IMR-90 (cell line): Measurements from ENCODE around the gene SRCIN1. TPM values are rescaled to one million over a fixed set of nuclear protein-coding genes. Genes with fewer than 3 reads are reported as not detected.
"Not testable (repeated sequence)": the region's sequence is repeated elsewhere in the genome, so short reads cannot be mapped to it uniquely, and the experiment has no call there.

ENCODE experiments used
- ATAC-seq: fragments of 200-7000 bp; cut with Tn5 transposase; 2 replicates; pipeline ENCODE4 v1.9.1; 2020; ENCODE audit warnings: low read depth, mild to moderate bottlenecking, moderate library complexity
- BruUV-seq: library from RNA; stranded (reverse); fragments of 400-500 nt; replicated peaks from 2 replicates; lab custom pipeline; 2021; lab: Mats Ljungman, UMichigan
- CTCF ChIA-PET: fragments of 300-600 bp; formaldehyde crosslinking; extraction: SDS; loops from one replicate; lab custom pipeline; 2021; ENCODE audit warnings: antibody characterized with exemption; lab: Yijun Ruan, JAX
- POLR2A ChIA-PET: fragments of 300-600 bp; sonication (Branson Sonifier 250); formaldehyde crosslinking; loops from one replicate; lab custom pipeline; 2022; ENCODE audit warnings: antibody characterized with exemption; ENCODE audit not compliant: unreplicated experiment; lab: Charles Lee
- DNase-seq: peaks from one replicate; pipeline ENCODE4 v3.0.0; 2013
- H2AFZ ChIP-seq: replicated peaks from 2 replicates; pipeline ENCODE3; 2013; ENCODE audit warnings: low read length, mild to moderate bottlenecking; ENCODE audit not compliant: poor library complexity
- H2AK5ac ChIP-seq: 2 replicates; pipeline ENCODE4 v1.6.1; 2013; ENCODE audit warnings: low read depth, low read length, inconsistent platforms
- H2AK9ac ChIP-seq: replicated peaks from 2 replicates; pipeline ENCODE3; 2013; ENCODE audit warnings: mild to moderate bottlenecking, low read depth, low read length, moderate library complexity; ENCODE audit not compliant: poor library complexity
- H2BK120ac ChIP-seq: 2 replicates; pipeline ENCODE4 v1.6.1; 2013; ENCODE audit warnings: low read depth, low read length, inconsistent platforms
- H2BK15ac ChIP-seq: 3 replicates; pipeline ENCODE4 v1.6.1; 2013; ENCODE audit warnings: low read depth, low read length, inconsistent platforms
- H2BK20ac ChIP-seq: 2 replicates; pipeline ENCODE4 v1.6.1; 2013; ENCODE audit warnings: low read depth, mild to moderate bottlenecking, inconsistent platforms, low read length, moderate library complexity
- H2BK5ac ChIP-seq: 2 replicates; pipeline ENCODE4 v1.6.1; 2013; ENCODE audit warnings: mild to moderate bottlenecking, low read depth, low read length, inconsistent platforms; ENCODE audit not compliant: poor library complexity, severe bottlenecking
- H3K14ac ChIP-seq: replicated peaks from 2 replicates; pipeline ENCODE4 v1.6.1; 2013; ENCODE audit warnings: low read depth, low read length, inconsistent platforms
- H3K18ac ChIP-seq: 2 replicates; pipeline ENCODE4 v1.6.1; 2013; ENCODE audit warnings: low read depth, low read length, control low read depth
- H3K23ac ChIP-seq: 2 replicates; pipeline ENCODE4 v1.6.1; 2013; ENCODE audit warnings: low read depth, low read length, inconsistent platforms
- H3K27ac ChIP-seq: 2 replicates; pipeline ENCODE4 v1.5.1; 2013; ENCODE audit warnings: mild to moderate bottlenecking, control low read depth, low read length; ENCODE audit not compliant: insufficient read depth
- H3K27me3 ChIP-seq: 2 replicates; pipeline ENCODE4 v1.6.1; 2013; ENCODE audit warnings: low read length; ENCODE audit not compliant: control insufficient read depth, insufficient read depth
- H3K36me3 ChIP-seq: 2 replicates; pipeline ENCODE4 v1.6.1; 2013; ENCODE audit warnings: low read length, mixed read lengths; ENCODE audit not compliant: control insufficient read depth, insufficient read depth
- H3K4ac ChIP-seq: 2 replicates; pipeline ENCODE4 v1.6.1; 2013; ENCODE audit warnings: low read depth, low read length, inconsistent platforms
- H3K4me1 ChIP-seq: 2 replicates; pipeline ENCODE4 v1.6.1; 2013; ENCODE audit warnings: low read length, mixed read lengths; ENCODE audit not compliant: control insufficient read depth, insufficient read depth
- H3K4me2 ChIP-seq: 2 replicates; pipeline ENCODE4 v1.6.1; 2013; ENCODE audit warnings: low read depth, mild to moderate bottlenecking, control low read depth, low read length, moderate library complexity
- H3K4me3 ChIP-seq: 2 replicates; pipeline ENCODE4 v1.5.1; 2013; ENCODE audit warnings: low read depth, mild to moderate bottlenecking, control low read depth, low read length, moderate library complexity; ENCODE audit not compliant: insufficient read depth
- H3K56ac ChIP-seq: 2 replicates; pipeline ENCODE4 v1.6.1; 2013; ENCODE audit warnings: low read length, inconsistent platforms; ENCODE audit not compliant: insufficient read depth; ENCODE audit errors: extremely low read depth
- H3K79me1 ChIP-seq, 2 experiments: 2 replicates each; pipeline ENCODE4 v1.6.1; 2013; ENCODE audit warnings: low read length in 2 of 2, inconsistent platforms in 1 of 2, low read depth in 1 of 2
- H3K9ac ChIP-seq: 2 replicates; pipeline ENCODE4 v1.6.1; 2013; ENCODE audit warnings: low read depth, low read length, control low read depth
- H3K9me1 ChIP-seq: 2 replicates; pipeline ENCODE4 v1.6.1; 2013; ENCODE audit warnings: low read length, inconsistent platforms; ENCODE audit not compliant: insufficient read depth
- H3K9me3 ChIP-seq: 2 replicates; pipeline ENCODE4 v1.6.1; 2013; ENCODE audit warnings: low read length; ENCODE audit not compliant: control insufficient read depth, insufficient read depth
- H4K20me1 ChIP-seq: 2 replicates; pipeline ENCODE4 v1.6.1; 2013; ENCODE audit warnings: low read length, inconsistent platforms; ENCODE audit not compliant: insufficient read depth
- H4K5ac ChIP-seq: 2 replicates; pipeline ENCODE4 v1.6.1; 2013; ENCODE audit warnings: mild to moderate bottlenecking, low read depth, low read length, control low read depth
- H4K8ac ChIP-seq, 2 experiments: 2 replicates each; pipeline ENCODE4 v1.6.1; 2013; ENCODE audit warnings: low read depth in 2 of 2, low read length in 2 of 2, control low read depth in 1 of 2, inconsistent platforms in 1 of 2
- H4K91ac ChIP-seq: 2 replicates; pipeline ENCODE4 v1.6.1; 2013; ENCODE audit warnings: low read depth, low read length, inconsistent platforms; ENCODE audit not compliant: insufficient read depth
- CEBPB ChIP-seq: IDR thresholded peaks from 2 replicates; pipeline ENCODE4 v1.6.1; 2012; ENCODE audit warnings: low read depth, low read length, improper control_type of control experiment
- CTCF ChIP-seq: conservative IDR thresholded peaks from 2 replicates; pipeline ENCODE4 v1.5.1; 2012; ENCODE audit warnings: mild to moderate bottlenecking, low read depth, low read length, improper control_type of control experiment
- RAD21 ChIP-seq: IDR thresholded peaks from 2 replicates; pipeline ENCODE4 v1.6.1; 2012; ENCODE audit warnings: low read length, improper control_type of control experiment
- SMC3 ChIP-seq: fragments of 150-350 bp; IDR thresholded peaks from 2 replicates; pipeline ENCODE4 v1.6.1; 2016; ENCODE audit warnings: low read depth, mild to moderate bottlenecking, antibody characterized with exemption, low read length, moderate library complexity
- WGBS, 2 experiments: methylation state at CpG; one replicate each; pipeline versions ENCODE4 v1.1.5 to v1.1.7; 2013; ENCODE audit warnings: missing lambda C conversion rate in 2 of 2; ENCODE audit not compliant: insufficient read length in 1 of 2; ENCODE audit errors: extremely low coverage in 2 of 2; 5-methylcytosine and 5-hydroxymethylcytosine counted together
- dilution Hi-C: fragments of 300-500 bp; cut with HindIII; formaldehyde crosslinking; loops from one replicate; pipeline ENCODE4 v1.14.3; 2018; ENCODE audit warnings: low sequenced_read_pairs; ENCODE audit not compliant: unreplicated experiment
- in situ Hi-C: fragments of 300-500 bp; cut with MboI; formaldehyde crosslinking; loops from 3 replicates; pipeline ENCODE4 v1.14.3; 2019; ENCODE audit warnings: low sequenced_read_pairs, inconsistent platforms, mixed read lengths
- intact Hi-C: fragments of 100-400 bp; cut with micrococcal nuclease; formaldehyde crosslinking; loops from 2 replicates; pipeline ENCODE4 v1.10.0; 2022
- polyA plus RNA-seq, 3 experiments: library from polyadenylated mRNA; depleted of rRNA; stranded (reverse); fragments of >200 nt; gene quantifications; 2 replicates each; pipeline ENCODE4 v1.2.3, GENCODE V29; 2012; ENCODE audit warnings: low replicate concordance in 1 of 3
- total RNA-seq: library from RNA; depleted of rRNA; stranded (reverse); fragments of >200 nt; gene quantifications from 2 replicates; pipeline ENCODE4 v1.2.3, GENCODE V29; 2012

Gene SRCIN1
- total and polyA plus RNA-seq, 2 of the 4 experiments (the other 2 are of a cell fraction): not detected

GRCh38 chr17:38484242-38485145 is 121.3 kb downstream of the SRCIN1 start:
- H3K9me3 ChIP-seq, H3K23ac ChIP-seq, H2BK15ac ChIP-seq, CTCF ChIA-PET, H2BK20ac ChIP-seq, BruUV-seq, H3K14ac ChIP-seq, H3K4me2 ChIP-seq, H3K4ac ChIP-seq, H3K18ac ChIP-seq, H2AK5ac ChIP-seq, H3K4me3 ChIP-seq, H3K56ac ChIP-seq, H2BK5ac ChIP-seq, H3K9me1 ChIP-seq, H2AFZ ChIP-seq, H4K91ac ChIP-seq, H2BK120ac ChIP-seq, POLR2A ChIA-PET, dilution Hi-C loops, H4K8ac ChIP-seq, H2AK9ac ChIP-seq, H4K5ac ChIP-seq, H3K27me3 ChIP-seq: not testable (repeated sequence)
- 60% methylated on average over 5 of the region's 21 CpGs; no CpG with 5 or more reads in 1 of the 2 experiments for WGBS, 2 experiments
- Histone ChIP-seq H3K27ac (peak overlapping the region; percentile 47; the same call in 1 of the 2 replicates), H4K20me1 (peaks cover 46% of the 10 kb centered on the region), H3K79me1 (peaks cover 6 to 26% of the 10 kb centered on the region in 2 experiments), H3K4me1 (peaks cover 11% of the 10 kb centered on the region; the same call in 1 of the 2 replicates), H3K9ac (0 out of 2 replicates have a peak overlapping the region, but pooled peaks have one; percentile 14), H3K36me3 (peaks cover 45% of the 10 kb centered on the region)
- intact Hi-C loops (loop anchor here (5.0 kb wide), 3 partner anchors 42 to 137 kb away; no protein-coding TSS in a partner anchor), in situ Hi-C loops (loop anchor here (5.0 to 25.0 kb wide), 2 partner anchors 42 to 122 kb away; partner anchors contain the start of gene SOCS7)
- ATAC-seq (peak; percentile 97), DNase-seq (peak; percentile 63)
- TF ChIP-seq CEBPB (peak; percentile 29; the same call in 1 of the 2 replicates), SMC3 (peak; percentile 84), RAD21 (peak; percentile 76), CTCF (peak; percentile 79)

- in situ Hi-C loops: loop anchor here (5.0 to 25.0 kb wide), 2 partner anchors 40 to 120 kb away; partner anchors contain the start of gene SOCS7
- H3K4me2 ChIP-seq, POLR2A ChIA-PET: not testable (repeated sequence)
Measured at GRCh38 chr17:38482700-38483043, 123.1 kb downstream of the SRCIN1 start.

More at GRCh38 chr17:38482700-38483043, 123.1 kb downstream of the SRCIN1 start:
- H3K23ac ChIP-seq, H3K27me3 ChIP-seq, H3K14ac ChIP-seq, H3K9me1 ChIP-seq, H4K8ac ChIP-seq, dilution Hi-C loops, H3K9me3 ChIP-seq, H2BK15ac ChIP-seq, H3K56ac ChIP-seq, H2BK5ac ChIP-seq, H3K27ac ChIP-seq, H2BK120ac ChIP-seq, H3K4ac ChIP-seq, H3K4me3 ChIP-seq, H4K5ac ChIP-seq, H2BK20ac ChIP-seq, H2AK9ac ChIP-seq, BruUV-seq, H4K91ac ChIP-seq, H3K9ac ChIP-seq, H2AK5ac ChIP-seq, DNase-seq, H3K18ac ChIP-seq, H2AFZ ChIP-seq, CTCF ChIA-PET, intact Hi-C loops, ATAC-seq: not testable (repeated sequence)
- Histone ChIP-seq H3K79me1 (peaks cover 6 to 29% of the 10 kb centered on the region in 2 experiments), H3K4me1 (peaks cover 11% of the 10 kb centered on the region; the same call in 1 of the 2 replicates), H3K36me3 (peaks cover 57% of the 10 kb centered on the region), H4K20me1 (peaks cover 42% of the 10 kb centered on the region)
- 86% methylated on average over 5 of the region's 8 CpGs; no CpG with 5 or more reads in 1 of the 2 experiments for WGBS, 2 experiments
